HUES64 (cell line): ENCODE results near the gene DIRAS1.

Experiments
- H3K27ac ChIP-seq: 2 replicates; pipeline ENCODE4 v1.7.0; 2013; ENCODE audit warnings: low read depth, low read length, inconsistent platforms
- H3K27me3 ChIP-seq: 2 replicates; pipeline ENCODE4 v1.6.1; 2013; ENCODE audit warnings: mild to moderate bottlenecking, low read length; ENCODE audit not compliant: insufficient read depth
- H3K36me3 ChIP-seq: 2 replicates; pipeline ENCODE4 v1.6.1; 2013; ENCODE audit warnings: mild to moderate bottlenecking, low read length; ENCODE audit not compliant: insufficient read depth
- H3K4me1 ChIP-seq: 2 replicates; pipeline ENCODE4 v1.6.1; 2013; ENCODE audit warnings: mild to moderate bottlenecking, low read length, moderate library complexity; ENCODE audit not compliant: insufficient read depth
- H3K4me3 ChIP-seq: 2 replicates; pipeline ENCODE4 v1.5.1; 2013; ENCODE audit warnings: mild to moderate bottlenecking, low read length, moderate library complexity
- H3K9ac ChIP-seq: 2 replicates; pipeline ENCODE4 v1.6.1; 2013; ENCODE audit warnings: mild to moderate bottlenecking, low read depth, low read length
- H3K9me3 ChIP-seq: 2 replicates; pipeline ENCODE4 v1.6.1; 2013; ENCODE audit warnings: low read depth, low read length; ENCODE audit not compliant: insufficient read depth
- WGBS: fragments of 150-250, 120-280 bp; methylation state at CpG from one replicate; pipeline ENCODE4 v1.1.7; 2013; ENCODE audit warnings: missing lambda C conversion rate; 5-methylcytosine and 5-hydroxymethylcytosine counted together

The DIRAS1 gene

GRCh38 chr19:2666344-2666994 is 54.7 kb downstream of the DIRAS1 start:
- Histone ChIP-seq H3K4me1 (no peaks in the 10 kb centered on the region), H3K9me3 (peaks cover 13% of the 10 kb centered on the region), H3K27ac (no peak overlapping the region), H3K27me3 (no peaks in the 10 kb centered on the region), H3K36me3 (no peaks in the 10 kb centered on the region), H3K4me3 (no peak overlapping the region), H3K9ac (no peak overlapping the region)
- WGBS: 94% methylated on average over 9 of the region's 9 CpGs

GRCh38 chr19:2665103-2665502 is 56.1 kb downstream of the DIRAS1 start:
- peaks cover 15% of the 10 kb centered on the region for H3K9me3 ChIP-seq
- H3K36me3 ChIP-seq: no peaks in the 10 kb centered on the region
- H3K27me3 ChIP-seq: no peaks in the 10 kb centered on the region; the same call in 1 of the 2 replicates
- no peak overlapping the region for H3K27ac ChIP-seq
- H3K4me1 ChIP-seq: no peaks in the 10 kb centered on the region
- no peak overlapping the region for H3K4me3 ChIP-seq
- no peak overlapping the region for H3K9ac ChIP-seq
- WGBS: 93% methylated on average over 10 of the region's 11 CpGs
